ENCODE measurements around the gene CLCA2.

DNA sequence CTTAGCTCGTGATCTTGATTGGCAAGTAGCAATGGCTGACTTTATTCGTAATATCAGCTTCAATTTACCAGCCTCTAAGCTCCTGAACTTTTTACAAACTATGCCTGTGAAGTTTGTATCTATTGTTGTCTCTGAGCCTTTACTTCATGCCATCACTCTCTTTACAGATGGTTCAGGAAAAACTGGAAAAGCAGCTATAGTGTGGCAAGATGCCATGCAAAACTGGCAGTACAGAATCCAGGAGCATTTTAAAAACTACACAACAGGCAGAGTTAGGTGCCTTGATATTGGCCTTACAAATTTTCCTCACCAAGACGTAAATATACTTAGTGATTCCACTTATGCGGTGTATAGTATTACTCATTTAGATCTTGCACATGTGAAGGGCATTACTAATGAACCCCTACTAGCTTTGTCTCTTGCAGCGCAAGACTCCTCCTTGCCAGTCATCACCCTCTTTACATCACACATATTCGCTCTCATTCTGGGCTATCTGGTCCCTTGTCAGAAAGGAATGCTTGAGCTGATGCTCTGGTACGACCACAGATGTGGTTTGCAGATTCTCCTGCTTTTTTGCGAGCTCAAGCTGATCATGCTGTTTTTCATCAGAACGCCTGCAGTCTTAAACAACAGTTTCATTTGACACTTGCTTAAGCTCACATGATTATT lies 81.1 kb downstream of the CLCA2 start:
- TF ChIP-seq, protein P1, sequence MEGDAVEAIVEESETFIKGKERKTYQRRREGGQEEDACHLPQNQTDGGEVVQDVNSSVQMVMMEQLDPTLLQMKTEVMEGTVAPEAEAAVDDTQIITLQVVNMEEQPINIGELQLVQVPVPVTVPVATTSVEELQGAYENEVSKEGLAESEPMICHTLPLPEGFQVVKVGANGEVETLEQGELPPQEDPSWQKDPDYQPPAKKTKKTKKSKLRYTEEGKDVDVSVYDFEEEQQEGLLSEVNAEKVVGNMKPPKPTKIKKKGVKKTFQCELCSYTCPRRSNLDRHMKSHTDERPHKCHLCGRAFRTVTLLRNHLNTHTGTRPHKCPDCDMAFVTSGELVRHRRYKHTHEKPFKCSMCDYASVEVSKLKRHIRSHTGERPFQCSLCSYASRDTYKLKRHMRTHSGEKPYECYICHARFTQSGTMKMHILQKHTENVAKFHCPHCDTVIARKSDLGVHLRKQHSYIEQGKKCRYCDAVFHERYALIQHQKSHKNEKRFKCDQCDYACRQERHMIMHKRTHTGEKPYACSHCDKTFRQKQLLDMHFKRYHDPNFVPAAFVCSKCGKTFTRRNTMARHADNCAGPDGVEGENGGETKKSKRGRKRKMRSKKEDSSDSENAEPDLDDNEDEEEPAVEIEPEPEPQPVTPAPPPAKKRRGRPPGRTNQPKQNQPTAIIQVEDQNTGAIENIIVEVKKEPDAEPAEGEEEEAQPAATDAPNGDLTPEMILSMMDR (IDR thresholded peaks at IDR 0.05), result no peak
- no peak for TF ChIP-seq EZH2 (IDR thresholded peaks at IDR 0.05; ENCODE audit: borderline replicate concordance, insufficient read depth, low read depth, low read length, poor library complexity, severe bottlenecking)

Measured in B cell (primary cell).